GM13976 (cell line): ENCODE results near the gene MCRIP1.

ENCODE experiments used
- DNase-seq: peaks from one replicate; pipeline ENCODE4 v3.0.0; 2012; ENCODE audit warnings: low spot score
- CTCF ChIP-seq: IDR thresholded peaks from 2 replicates; pipeline ENCODE4 v1.5.1; 2012; ENCODE audit warnings: borderline replicate concordance, mild to moderate bottlenecking; ENCODE audit not compliant: insufficient read depth; ENCODE audit errors: extremely low read depth, missing control alignments, control extremely low read depth
- in situ Hi-C: fragments of 300-500 bp; cut with MboI; formaldehyde crosslinking; loops from one replicate; pipeline ENCODE4 v1.12.0; 2022; ENCODE audit warnings: low sequenced_read_pairs, mixed read lengths, inconsistent platforms; ENCODE audit not compliant: unreplicated experiment

Gene MCRIP1

GRCh38 chr17:81794074-81794476, 39.0 kb downstream of the MCRIP1 start:
- TF ChIP-seq CTCF: no peak
- DNase-seq: no peak

GRCh38 chr17:81792675-81793615, 40.1 kb downstream of the MCRIP1 start:
- in situ Hi-C loops: no loop called here
- no peak for DNase-seq
- no peak for TF ChIP-seq CTCF

More at GRCh38 chr17:81794074-81794476, 39.0 kb downstream of the MCRIP1 start:
- in situ Hi-C loops: no loop called here
